ENCODE data around the gene GNG7. TPM values are rescaled to one million over a fixed set of nuclear protein-coding genes. Genes with fewer than 3 reads are reported as not detected.
A peak's percentile ranks its signal among the peaks of the same experiment; 100 is the strongest.

Gene GNG7
- polyA plus RNA-seq, 3 donors, result 1.1 to 1.6 (median 1.3) TPM

GRCh38 chr19:2740314-2740656 lies 37.8 kb upstream of the GNG7 start:
- TF ChIP-seq, protein P1, sequence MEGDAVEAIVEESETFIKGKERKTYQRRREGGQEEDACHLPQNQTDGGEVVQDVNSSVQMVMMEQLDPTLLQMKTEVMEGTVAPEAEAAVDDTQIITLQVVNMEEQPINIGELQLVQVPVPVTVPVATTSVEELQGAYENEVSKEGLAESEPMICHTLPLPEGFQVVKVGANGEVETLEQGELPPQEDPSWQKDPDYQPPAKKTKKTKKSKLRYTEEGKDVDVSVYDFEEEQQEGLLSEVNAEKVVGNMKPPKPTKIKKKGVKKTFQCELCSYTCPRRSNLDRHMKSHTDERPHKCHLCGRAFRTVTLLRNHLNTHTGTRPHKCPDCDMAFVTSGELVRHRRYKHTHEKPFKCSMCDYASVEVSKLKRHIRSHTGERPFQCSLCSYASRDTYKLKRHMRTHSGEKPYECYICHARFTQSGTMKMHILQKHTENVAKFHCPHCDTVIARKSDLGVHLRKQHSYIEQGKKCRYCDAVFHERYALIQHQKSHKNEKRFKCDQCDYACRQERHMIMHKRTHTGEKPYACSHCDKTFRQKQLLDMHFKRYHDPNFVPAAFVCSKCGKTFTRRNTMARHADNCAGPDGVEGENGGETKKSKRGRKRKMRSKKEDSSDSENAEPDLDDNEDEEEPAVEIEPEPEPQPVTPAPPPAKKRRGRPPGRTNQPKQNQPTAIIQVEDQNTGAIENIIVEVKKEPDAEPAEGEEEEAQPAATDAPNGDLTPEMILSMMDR (IDR thresholded peaks at IDR 0.05), result no peak
- Mint-ChIP-seq H3K9me3 (peaks cover 0 to 3% (median 1%) of the 10 kb centered on the region in 7 donors), H3K27me3 (ENCODE audit: low read depth in 3 of 3) (peaks cover 6 to 15% (median 13%) of the 10 kb centered on the region in 3 donors), H3K36me3 (peaks cover 17 to 20% of the 10 kb centered on the region in 2 donors), H3K4me1 (peaks cover 27% of the 10 kb centered on the region), H3K27ac (no peak overlapping the region), H3K4me3 (peak overlapping the region; percentile 69 to 78)
- peaks cover 14 to 17% of the 10 kb centered on the region in 2 donors for H3K36me3 ChIP-seq (replicated peaks in 1 of 2; ENCODE audit: control insufficient read depth in 1 of 2, insufficient read depth in 2 of 2, low read length in 2 of 2)
- peaks cover 28% of the 10 kb centered on the region for H3K79me2 ChIP-seq (ENCODE audit: insufficient read depth, low read length)
- no peak for DNase-seq
- no peak overlapping the region for H3K27ac ChIP-seq (ENCODE audit: low read depth in 1 of 2, low read length in 2 of 2)
- H3K4me1 ChIP-seq (ENCODE audit: control insufficient read depth in 1 of 2, insufficient read depth in 2 of 2, low read length in 2 of 2), result peaks cover 15 to 26% of the 10 kb centered on the region in 2 donors
- peak overlapping the region; percentile 99 for H3K4me2 ChIP-seq (replicated peaks; ENCODE audit: extremely low read depth, low read length, poor library complexity, severe bottlenecking)
- intact Hi-C loops (cut with micrococcal nuclease), result loop anchor here in 1 of 2 donors (10.0 kb wide), 1 partner anchor 275 kb away; no protein-coding TSS in a partner anchor
- H3K9me3 ChIP-seq (replicated peaks in 1 of 2; ENCODE audit: control insufficient read depth in 1 of 2, insufficient read depth in 1 of 2, low read length in 2 of 2), result no peaks in the 10 kb centered on the region
- H3K9ac ChIP-seq (ENCODE audit: insufficient read depth, low read length, poor library complexity, severe bottlenecking), result no peak overlapping the region
- H4K20me1 ChIP-seq (ENCODE audit: insufficient read depth, low read length), result no peaks in the 10 kb centered on the region
- H2AFZ ChIP-seq (ENCODE audit: insufficient read depth, low read depth, low read length, poor library complexity, severe bottlenecking), result peak overlapping the region; percentile 95
- H3K27me3 ChIP-seq (ENCODE audit: control insufficient read depth in 2 of 2, insufficient read depth in 2 of 2, low read length in 2 of 2), result no peaks in the 10 kb centered on the region
- 88% methylated on average over 5 of the region's 13 CpGs for WGBS (ENCODE audit: insufficient coverage)
- H3K4me3 ChIP-seq (replicated peaks in 1 of 3; ENCODE audit: low read depth in 2 of 3, low read length in 3 of 3), result peak overlapping the region in 1 of 3 experiments; percentile 93

- H3K9me3 ChIP-seq (replicated peaks in 1 of 2; ENCODE audit: control insufficient read depth in 1 of 2, insufficient read depth in 1 of 2, low read length in 2 of 2), result no peaks in the 10 kb centered on the region
- intact Hi-C loops (cut with micrococcal nuclease), result loop anchor here in 1 of 2 donors (10.0 kb wide), 1 partner anchor 275 kb away; no protein-coding TSS in a partner anchor
- H3K4me3 Mint-ChIP-seq, result peak within 1 kb of the TSS; percentile 78 to 82
- peaks cover 22 to 25% of the 10 kb centered on the region in 2 donors for H3K36me3 Mint-ChIP-seq
- 0% methylated on average over 44 of the region's 64 CpGs for WGBS (ENCODE audit: insufficient coverage)
- H3K27ac ChIP-seq (ENCODE audit: low read depth in 1 of 2, low read length in 2 of 2), result peak within 1 kb of the TSS in 1 of 2 donors; percentile 78
- peaks cover 18 to 23% of the 10 kb centered on the region in 2 donors for H3K36me3 ChIP-seq (replicated peaks in 1 of 2; ENCODE audit: control insufficient read depth in 1 of 2, insufficient read depth in 2 of 2, low read length in 2 of 2)
- no peaks in the 10 kb centered on the region for H3K27me3 ChIP-seq (ENCODE audit: control insufficient read depth in 2 of 2, insufficient read depth in 2 of 2, low read length in 2 of 2)
- peaks cover 15 to 26% of the 10 kb centered on the region in 2 donors for H3K4me1 ChIP-seq (ENCODE audit: control insufficient read depth in 1 of 2, insufficient read depth in 2 of 2, low read length in 2 of 2)
- peak within 1 kb of the TSS; percentile 81 to 93 (median 90) for H3K4me3 ChIP-seq (replicated peaks in 1 of 3; ENCODE audit: low read depth in 2 of 3, low read length in 3 of 3)
- H3K4me1 Mint-ChIP-seq, result peaks cover 27% of the 10 kb centered on the region
- H3K4me2 ChIP-seq (replicated peaks; ENCODE audit: extremely low read depth, low read length, poor library complexity, severe bottlenecking), result peak within 1 kb of the TSS; percentile 99
- peak within 1 kb of the TSS; percentile 84 for H3K9ac ChIP-seq (ENCODE audit: insufficient read depth, low read length, poor library complexity, severe bottlenecking)
- peaks cover 28% of the 10 kb centered on the region for H3K79me2 ChIP-seq (ENCODE audit: insufficient read depth, low read length)
- peak; percentile 96 to 98 (median 97) for DNase-seq
- H3K27me3 Mint-ChIP-seq (ENCODE audit: low read depth in 3 of 3), result peaks cover 6 to 15% (median 13%) of the 10 kb centered on the region in 3 donors
- TF ChIP-seq, protein P1 (IDR thresholded peaks at IDR 0.05), result no peak
- peak within 1 kb of the TSS in 6 of 7 donors; percentile 37 to 77 (median 52) for H3K27ac Mint-ChIP-seq
- no peaks in the 10 kb centered on the region for H4K20me1 ChIP-seq (ENCODE audit: insufficient read depth, low read length)
- peak within 1 kb of the TSS; percentile 95 for H2AFZ ChIP-seq (ENCODE audit: insufficient read depth, low read depth, low read length, poor library complexity, severe bottlenecking)
- peaks cover 0 to 3% (median 1%) of the 10 kb centered on the region in 7 donors for H3K9me3 Mint-ChIP-seq
Observed at GRCh38 chr19:2739602-2740313, 37.3 kb upstream of the GNG7 start, which contains the start of gene SLC39A3. Gene SLC39A3 (minus strand): TSS chr19:2740017. CDS start chr19:2737257, 2,760 bp downstream.
